HEK293T (cell line): Measurements from ENCODE around the gene DPH7.

Experiments used
- ARNT ChIP-seq: fragments of 450-650 bp; IDR thresholded peaks from 2 replicates; pipeline ENCODE4 v1.6.1; 2017; ENCODE audit warnings: mild to moderate bottlenecking
- BHLHE40 ChIP-seq: fragments of 450-650 bp; IDR thresholded peaks from 2 replicates; pipeline ENCODE4 v1.6.1; 2016; ENCODE audit warnings: mild to moderate bottlenecking, moderate library complexity, borderline replicate concordance
- CTBP1 ChIP-seq: fragments of 450-650 bp; IDR thresholded peaks from 2 replicates; pipeline ENCODE4 v1.6.1; 2016; ENCODE audit warnings: borderline replicate concordance
- ELF4 ChIP-seq: fragments of 450-650 bp; IDR thresholded peaks from 2 replicates; pipeline ENCODE4 v1.6.1; 2017; ENCODE audit warnings: antibody characterized with exemption
- FOXK2 ChIP-seq: fragments of 450-650 bp; IDR thresholded peaks from 2 replicates; pipeline ENCODE4 v1.6.1; 2016; ENCODE audit warnings: mild to moderate bottlenecking
- FOXM1 ChIP-seq: fragments of 450-650 bp; IDR thresholded peaks from 2 replicates; pipeline ENCODE4 v1.6.1; 2017; ENCODE audit warnings: mild to moderate bottlenecking, borderline replicate concordance
- HDGF ChIP-seq: fragments of 450-650 bp; IDR thresholded peaks from 2 replicates; pipeline ENCODE4 v1.6.1; 2017; ENCODE audit warnings: antibody characterized with exemption, borderline replicate concordance
- L3MBTL2 ChIP-seq: fragments of 450-650 bp; conservative IDR thresholded peaks from 2 replicates; pipeline ENCODE4 v1.6.1; 2016; ENCODE audit warnings: mild to moderate bottlenecking
- LEF1 ChIP-seq: fragments of 450-650 bp; IDR thresholded peaks from 2 replicates; pipeline ENCODE4 v1.6.1; 2017; ENCODE audit warnings: mild to moderate bottlenecking, borderline replicate concordance
- NFRKB ChIP-seq: fragments of 450-650 bp; IDR thresholded peaks from 2 replicates; pipeline ENCODE4 v1.6.1; 2016; ENCODE audit warnings: mild to moderate bottlenecking, moderate library complexity
- SP1 ChIP-seq: fragments of 450-650 bp; IDR thresholded peaks from 2 replicates; pipeline ENCODE4 v1.6.1; 2017
- TARDBP ChIP-seq: fragments of 450-650 bp; IDR thresholded peaks from 2 replicates; pipeline ENCODE4 v1.6.1; 2016
- ZNF384 ChIP-seq: fragments of 450-650 bp; IDR thresholded peaks from 2 replicates; pipeline ENCODE4 v1.6.1; 2016

DNA sequence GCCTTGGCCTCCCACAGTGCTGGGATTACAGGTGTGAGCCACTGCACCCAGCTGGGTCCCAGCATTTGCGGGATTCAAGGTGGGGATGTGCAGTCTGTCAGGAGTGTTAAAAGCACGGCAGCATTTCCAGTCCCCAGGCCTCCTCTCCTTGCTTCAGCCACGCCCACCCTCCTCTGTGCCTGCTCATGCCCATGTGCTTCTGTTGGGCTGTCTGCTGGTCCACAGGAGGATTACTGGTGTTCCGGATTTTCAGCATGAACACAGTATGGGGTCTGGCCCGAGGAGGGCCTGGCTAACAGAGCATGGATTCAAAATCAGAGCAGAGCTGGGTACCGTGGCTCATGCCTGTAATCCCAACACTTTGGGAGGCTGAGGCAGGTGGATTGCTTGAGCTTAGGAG, 32.2 kb upstream of the DPH7 start:
- TF ChIP-seq FOXM1, result no peak
- no peak for TF ChIP-seq LEF1
- TF ChIP-seq TARDBP, result no peak
- TF ChIP-seq ZNF384, result no peak
- no peak for TF ChIP-seq NFRKB
- no peak for TF ChIP-seq BHLHE40
- no peak for TF ChIP-seq HDGF
- TF ChIP-seq FOXK2, result no peak
- no peak for TF ChIP-seq ELF4
- no peak for TF ChIP-seq ARNT
- TF ChIP-seq SP1, result no peak
- no peak for TF ChIP-seq CTBP1
- TF ChIP-seq L3MBTL2, result no peak
